ENCODE data around the gene GALK2. TPM values are rescaled to one million over a fixed set of nuclear protein-coding genes. Genes with fewer than 3 reads are reported as not detected.

The GALK2 gene
- total and polyA plus RNA-seq, 8 donors, result 9.3 to 28.0 (median 16.6) TPM

DNA sequence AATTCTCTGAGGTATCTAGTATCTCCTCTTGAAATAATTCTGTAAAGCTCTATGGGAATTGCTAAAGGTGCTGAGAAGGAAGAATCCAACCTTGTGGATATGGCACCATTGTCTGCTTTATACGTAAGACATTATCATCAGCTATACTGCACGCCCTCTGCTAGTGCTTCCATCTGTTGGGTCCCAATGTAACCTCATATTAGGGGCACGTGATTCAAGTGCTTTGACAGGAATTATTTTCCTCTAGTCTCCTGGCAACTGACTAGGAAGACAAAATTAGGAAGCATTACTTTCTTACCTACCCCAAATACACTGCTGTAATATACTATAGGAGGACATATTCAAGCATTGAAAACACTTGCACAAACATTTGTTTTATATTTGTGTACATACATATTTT, 38.6 kb upstream of the GALK2 start:
- DNase-seq (no peak), FAIRE-seq (no peak), ATAC-seq (no peak)
- intact Hi-C loops (cut with DNase I), result no loop called here
- Histone ChIP-seq H3K9me3 (no peaks in the 10 kb centered on the region), H3K4me1 (no peaks in the 10 kb centered on the region), H3K4me3 (no peak overlapping the region), H3K36me3 (peaks cover 0 to 55% (median 11%) of the 10 kb centered on the region in 3 donors), H3K27ac (no peak overlapping the region), H3K27me3 (no peaks in the 10 kb centered on the region)
- 73 to 87% methylated on average over 3 of the region's 3 CpGs for WGBS, 2 donors
- TF ChIP-seq, protein P1, sequence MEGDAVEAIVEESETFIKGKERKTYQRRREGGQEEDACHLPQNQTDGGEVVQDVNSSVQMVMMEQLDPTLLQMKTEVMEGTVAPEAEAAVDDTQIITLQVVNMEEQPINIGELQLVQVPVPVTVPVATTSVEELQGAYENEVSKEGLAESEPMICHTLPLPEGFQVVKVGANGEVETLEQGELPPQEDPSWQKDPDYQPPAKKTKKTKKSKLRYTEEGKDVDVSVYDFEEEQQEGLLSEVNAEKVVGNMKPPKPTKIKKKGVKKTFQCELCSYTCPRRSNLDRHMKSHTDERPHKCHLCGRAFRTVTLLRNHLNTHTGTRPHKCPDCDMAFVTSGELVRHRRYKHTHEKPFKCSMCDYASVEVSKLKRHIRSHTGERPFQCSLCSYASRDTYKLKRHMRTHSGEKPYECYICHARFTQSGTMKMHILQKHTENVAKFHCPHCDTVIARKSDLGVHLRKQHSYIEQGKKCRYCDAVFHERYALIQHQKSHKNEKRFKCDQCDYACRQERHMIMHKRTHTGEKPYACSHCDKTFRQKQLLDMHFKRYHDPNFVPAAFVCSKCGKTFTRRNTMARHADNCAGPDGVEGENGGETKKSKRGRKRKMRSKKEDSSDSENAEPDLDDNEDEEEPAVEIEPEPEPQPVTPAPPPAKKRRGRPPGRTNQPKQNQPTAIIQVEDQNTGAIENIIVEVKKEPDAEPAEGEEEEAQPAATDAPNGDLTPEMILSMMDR (IDR thresholded peaks at IDR 0.05), result no peak

DNA sequence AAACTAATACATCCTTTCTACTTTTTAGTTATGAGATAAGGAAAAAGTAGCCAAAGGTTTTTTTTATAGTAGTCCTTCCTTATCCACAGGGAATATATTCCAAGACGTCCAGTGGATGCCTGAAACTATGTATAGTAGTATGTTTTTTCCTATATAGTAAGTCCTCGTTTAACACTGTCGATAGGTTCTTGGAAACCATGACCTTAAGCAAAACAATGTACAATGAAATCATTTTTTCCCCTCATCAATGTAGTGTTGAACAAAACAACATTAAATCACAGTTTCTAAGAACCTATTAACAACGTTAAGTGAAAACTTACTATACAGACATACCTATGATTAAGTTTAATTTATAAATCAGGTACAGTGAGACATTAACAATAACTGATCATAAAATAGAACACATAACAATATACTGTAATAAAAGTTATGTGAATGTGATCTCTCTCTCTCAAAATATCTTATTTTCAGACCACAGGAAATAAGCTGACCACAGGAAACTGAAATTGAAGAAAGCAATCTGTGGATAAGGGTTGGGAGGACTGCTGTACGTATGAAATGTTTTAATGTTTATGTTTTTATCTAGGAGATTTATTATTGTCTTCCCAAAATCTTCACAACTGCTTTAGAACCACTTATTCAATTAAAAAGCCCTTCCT, 35.2 kb upstream of the GALK2 start:
- peaks cover 0 to 32% (median 3%) of the 10 kb centered on the region in 3 donors for H3K36me3 ChIP-seq
- H3K9me3 ChIP-seq, result no peaks in the 10 kb centered on the region
- intact Hi-C loops (cut with DNase I), result no loop called here
- TF ChIP-seq, protein P1 (IDR thresholded peaks at IDR 0.05), result no peak
- DNase-seq (no peak), FAIRE-seq (peak; percentile 13), ATAC-seq (no peak)
- no peaks in the 10 kb centered on the region for H3K27me3 ChIP-seq
- WGBS, 2 donors, result 85 to 90% methylated on average over 5 of the region's 5 CpGs
- H3K4me1 ChIP-seq, result no peaks in the 10 kb centered on the region
- no peak overlapping the region for H3K4me3 ChIP-seq
- H3K27ac ChIP-seq, result no peak overlapping the region

DNA sequence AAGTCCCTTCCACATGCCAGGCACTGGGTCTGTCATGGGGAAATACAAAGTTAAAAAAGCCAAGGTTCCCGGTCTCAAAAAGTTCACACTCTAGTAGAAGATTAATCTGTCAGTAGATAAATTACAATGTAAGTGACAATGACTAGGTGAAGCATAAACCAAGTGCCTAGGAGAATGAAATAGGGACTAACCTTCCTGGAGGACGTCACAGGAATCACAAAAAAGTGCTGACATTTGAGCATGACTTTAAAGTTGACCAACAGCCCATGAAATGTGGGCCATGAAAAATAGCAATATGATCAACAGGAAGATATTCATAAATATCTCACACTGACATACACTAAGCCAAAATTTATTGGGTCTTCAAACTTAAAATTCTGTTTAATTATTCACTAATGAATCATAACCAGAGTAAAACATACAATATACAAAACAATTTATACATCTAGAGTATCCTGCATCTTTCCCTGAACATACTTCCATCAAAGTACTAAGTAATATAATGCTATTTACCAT, 34.6 kb upstream of the GALK2 start:
- 43 to 58% methylated on average over 2 of the region's 2 CpGs for WGBS, 2 donors
- intact Hi-C loops (cut with DNase I), result no loop called here
- no peak for DNase-seq
- Histone ChIP-seq H3K4me1 (no peaks in the 10 kb centered on the region), H3K27ac (no peak overlapping the region), H3K4me3 (no peak overlapping the region), H3K36me3 (peaks cover 0 to 27% (median 3%) of the 10 kb centered on the region in 3 donors), H3K27me3 (no peaks in the 10 kb centered on the region), H3K9me3 (no peaks in the 10 kb centered on the region)
- ATAC-seq, result no peak
- no peak for FAIRE-seq
- TF ChIP-seq, protein P1 (IDR thresholded peaks at IDR 0.05), result no peak

DNA sequence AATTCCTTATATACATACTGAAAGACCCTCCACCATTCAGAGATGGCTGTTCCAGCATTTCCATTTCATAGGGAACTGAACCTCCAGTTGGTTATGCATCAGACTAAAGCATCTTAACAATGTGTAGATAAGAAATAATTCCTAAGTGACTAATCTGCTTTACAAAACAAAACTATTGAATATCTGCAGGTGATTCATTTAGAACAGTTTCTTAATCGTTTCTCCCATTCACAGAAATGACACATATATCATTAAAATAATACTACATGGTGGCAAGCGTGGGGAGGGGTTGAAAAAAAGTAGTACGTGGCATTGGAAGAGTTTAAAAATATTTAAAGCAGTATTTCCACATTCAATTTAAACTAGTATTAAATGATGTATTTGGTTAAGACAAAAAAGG, 34.1 kb upstream of the GALK2 start:
- no peaks in the 10 kb centered on the region for H3K27me3 ChIP-seq
- no peak for DNase-seq
- TF ChIP-seq, protein P1 (IDR thresholded peaks at IDR 0.05), result no peak
- WGBS, 2 donors, result 72 to 77% methylated on average over 3 of the region's 3 CpGs
- no peak for FAIRE-seq
- no peaks in the 10 kb centered on the region for H3K4me1 ChIP-seq
- H3K9me3 ChIP-seq, result no peaks in the 10 kb centered on the region
- intact Hi-C loops (cut with DNase I), result no loop called here
- H3K4me3 ChIP-seq, result no peak overlapping the region
- H3K27ac ChIP-seq, result no peak overlapping the region
- no peak for ATAC-seq
- peaks cover 0 to 24% (median 3%) of the 10 kb centered on the region in 3 donors for H3K36me3 ChIP-seq

DNA sequence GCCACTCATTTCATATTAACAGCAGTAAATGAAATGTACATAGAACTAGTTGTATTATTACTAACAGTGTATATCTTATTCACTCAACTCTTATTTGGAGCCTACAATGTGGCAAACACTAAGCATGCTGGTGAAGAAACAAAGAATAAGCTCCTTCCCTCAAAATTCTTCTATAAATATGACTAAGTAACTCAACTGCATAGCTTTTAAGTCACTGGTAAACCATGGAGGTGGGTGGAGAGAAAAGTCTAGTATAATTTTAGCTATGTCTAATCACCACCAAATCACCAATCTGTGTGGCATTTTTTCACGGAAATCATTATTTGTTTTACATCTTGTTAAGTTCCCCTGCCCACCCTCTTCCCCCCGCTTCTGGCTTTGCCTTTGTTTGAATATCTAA, 32.2 kb upstream of the GALK2 start:
- FAIRE-seq, result no peak

More for the DNA sequence above, 32.2 kb upstream of the GALK2 start:
- TF ChIP-seq, protein P1 (IDR thresholded peaks at IDR 0.05), result no peak
- DNase-seq (no peak), ATAC-seq (no peak)
- Histone ChIP-seq H3K27me3 (no peaks in the 10 kb centered on the region), H3K27ac (no peak overlapping the region), H3K36me3 (peaks cover 0 to 26% (median 2%) of the 10 kb centered on the region in 3 donors), H3K9me3 (no peaks in the 10 kb centered on the region), H3K4me3 (no peak overlapping the region), H3K4me1 (no peaks in the 10 kb centered on the region)
- 75 to 78% methylated on average over 2 of the region's 2 CpGs for WGBS, 2 donors
- intact Hi-C loops (cut with DNase I), result no loop called here

All from pancreas (tissue), 10 donors.